Urinary bladder (tissue), 4 donors: ENCODE results near the gene CERK. TPM values are rescaled to one million over a fixed set of nuclear protein-coding genes. Genes with fewer than 3 reads are reported as not detected.

Source experiments
- DNase-seq: peaks from one replicate; pipeline ENCODE4 v3.0.0-alpha.2; 2015; ENCODE audit errors: extremely low spot score
- H3K27ac ChIP-seq: one replicate; pipeline ENCODE4 v1.5.1; 2013; ENCODE audit warnings: low read depth, mild to moderate bottlenecking, moderate library complexity
- H3K36me3 ChIP-seq: one replicate; pipeline ENCODE4 v1.6.1; 2013; ENCODE audit warnings: mild to moderate bottlenecking, moderate library complexity; ENCODE audit not compliant: insufficient read depth
- H3K4me1 ChIP-seq: one replicate; pipeline ENCODE4 v1.6.1; 2013; ENCODE audit warnings: mild to moderate bottlenecking, moderate library complexity; ENCODE audit not compliant: insufficient read depth
- H3K4me3 ChIP-seq: one replicate; pipeline ENCODE4 v1.5.1; 2013; ENCODE audit warnings: low read depth, low read length
- WGBS: extraction: QIAGEN DNeasy Blood & Tissue Kit; methylation state at CpG from one replicate; pipeline ENCODE4 v1.1.7; 2013; 5-methylcytosine and 5-hydroxymethylcytosine counted together
- polyA plus RNA-seq: library from polyadenylated mRNA; stranded (reverse); fragments of 200-250 nt; gene quantifications from one replicate; pipeline ENCODE4 v1.2.3, GENCODE V29; 2013
- total RNA-seq: library from RNA; depleted of rRNA; stranded (reverse); fragments of >200 nt; gene quantifications from one replicate; pipeline ENCODE4 v1.2.3, GENCODE V29; 2014
- donor health status: healthy with polysubstance abuse.
- donor health status: healthy.

The CERK gene
- total and polyA plus RNA-seq, 2 donors: 22.3 to 25.4 TPM

DNA sequence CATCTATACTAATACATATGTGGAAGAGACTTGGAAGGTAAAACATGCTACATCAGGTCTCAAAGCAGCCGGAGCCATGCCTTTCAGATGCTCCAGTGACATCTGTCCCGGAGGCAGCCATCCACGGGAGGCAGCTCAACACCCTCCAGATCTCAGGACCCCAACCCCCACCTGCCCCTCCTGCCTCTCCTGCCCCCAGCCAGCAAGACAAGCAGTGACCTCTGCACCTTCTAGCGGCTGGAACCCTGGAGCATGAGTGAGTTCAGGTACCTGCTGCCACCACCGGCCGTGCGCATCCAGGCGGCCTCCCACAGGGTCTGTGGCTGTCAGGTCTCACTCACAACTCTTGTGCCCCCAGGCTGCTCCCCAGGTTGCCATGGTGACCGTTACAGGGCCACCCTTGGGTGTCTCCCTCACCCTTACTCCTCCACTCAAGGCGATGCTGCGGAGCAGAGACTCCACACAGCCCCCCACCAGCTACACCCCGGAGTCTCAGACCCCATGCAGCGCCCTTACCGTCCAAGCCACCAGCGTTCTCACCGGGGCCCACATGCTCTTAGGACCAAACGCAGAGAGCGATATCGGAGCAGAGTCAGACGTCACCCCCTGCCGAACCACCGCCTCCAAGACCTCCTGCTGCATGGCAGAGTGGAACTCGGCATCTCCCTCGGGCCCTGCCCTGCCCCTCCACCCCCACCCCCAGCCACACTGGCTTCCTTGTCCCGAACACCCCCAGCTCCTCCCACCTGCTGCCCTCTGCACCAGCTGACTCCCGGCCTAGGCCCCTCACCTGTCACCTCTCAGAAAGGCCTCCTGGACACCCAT lies 34.7 kb downstream of the CERK start:
- Histone ChIP-seq H3K27ac (no peak overlapping the region), H3K36me3 (no peaks in the 10 kb centered on the region), H3K4me3 (no peak overlapping the region), H3K4me1 (no peaks in the 10 kb centered on the region)
- WGBS: 95% methylated on average over 26 of the region's 26 CpGs
- DNase-seq: no peak

DNA sequence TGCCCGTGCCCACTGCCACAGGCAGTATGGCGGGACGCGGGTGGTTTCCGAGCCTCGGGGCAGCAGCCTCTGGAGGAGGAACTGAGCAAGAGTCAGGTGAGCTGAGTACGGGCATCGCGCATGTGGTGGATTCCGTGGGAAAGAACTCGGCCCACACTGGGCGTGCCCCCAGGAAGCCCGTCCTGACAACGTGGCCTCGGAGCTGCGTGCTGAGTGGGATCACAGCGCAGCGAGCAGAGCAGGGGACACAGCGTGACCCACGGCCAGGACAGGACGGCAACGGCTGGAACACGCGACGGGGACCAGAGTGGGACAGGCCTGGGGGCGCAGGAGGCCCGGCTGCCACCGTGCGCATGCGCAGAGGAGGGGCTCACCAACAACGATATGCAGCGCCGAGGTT lies 36.8 kb downstream of the CERK start:
- 93% methylated on average over 33 of the region's 33 CpGs for WGBS
- no peaks in the 10 kb centered on the region for H3K36me3 ChIP-seq
- no peak overlapping the region for H3K4me3 ChIP-seq

DNA sequence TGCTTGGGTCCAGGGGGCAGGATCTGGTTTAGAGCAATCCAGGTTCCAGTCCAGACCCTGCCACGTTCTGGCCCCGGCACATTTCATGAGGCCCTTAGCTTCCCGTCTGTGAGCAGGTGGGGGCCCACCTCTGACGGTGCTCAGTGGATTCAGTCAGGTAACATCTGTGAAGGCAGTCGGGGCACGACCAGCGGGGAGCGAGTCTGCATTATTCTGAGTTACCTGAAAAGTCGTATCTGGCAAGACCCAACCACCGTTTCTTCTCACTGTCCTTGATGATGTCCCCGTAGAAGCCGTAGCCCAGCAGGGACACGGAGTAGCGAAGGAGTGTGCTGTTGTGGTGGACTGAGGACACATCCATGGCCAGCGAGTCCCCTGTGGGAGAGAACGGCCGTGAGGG lies 39.0 kb downstream of the CERK start:
- DNase-seq: no peak
- no peaks in the 10 kb centered on the region for H3K4me1 ChIP-seq
- H3K27ac ChIP-seq: no peak overlapping the region
- WGBS: 93% methylated on average over 17 of the region's 17 CpGs
- H3K4me3 ChIP-seq: no peak overlapping the region
- no peaks in the 10 kb centered on the region for H3K36me3 ChIP-seq

More for the DNA sequence above, 36.8 kb downstream of the CERK start:
- Histone ChIP-seq H3K27ac (no peak overlapping the region), H3K4me1 (no peaks in the 10 kb centered on the region)
- no peak for DNase-seq

DNA sequence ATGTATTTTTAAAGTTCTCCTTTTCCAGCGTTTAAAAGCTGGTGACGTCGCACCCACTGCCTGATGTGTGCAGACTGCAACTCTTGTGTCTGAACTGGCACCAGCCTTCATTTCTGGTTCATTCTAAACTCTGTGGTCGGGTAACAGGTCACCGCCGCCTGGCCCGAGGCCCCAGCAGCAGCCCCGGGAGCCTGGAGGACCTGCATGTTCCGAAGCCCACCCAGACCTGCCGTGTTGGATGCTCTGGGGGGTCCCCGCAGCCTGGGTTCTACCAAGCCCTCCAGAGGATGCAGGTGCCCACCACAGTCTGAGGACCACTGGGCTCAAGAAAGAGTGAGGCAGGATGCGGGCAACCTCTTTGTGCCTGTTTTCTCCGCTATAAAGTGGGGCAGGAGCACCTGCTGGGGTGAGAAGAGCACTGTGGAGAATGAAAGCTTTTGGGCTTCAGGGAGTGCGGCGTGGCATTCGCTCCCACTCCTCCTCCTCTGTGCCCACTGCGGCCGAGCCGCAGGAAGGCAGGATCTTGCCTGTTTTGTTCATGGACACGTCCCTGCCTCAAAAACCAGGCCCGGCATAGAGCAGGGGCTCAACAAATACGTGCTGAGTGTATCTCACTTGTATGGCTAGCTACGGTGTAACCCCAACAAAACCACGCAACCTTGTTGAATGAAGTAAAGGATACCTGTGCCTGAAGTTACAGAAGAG lies 40.1 kb downstream of the CERK start:
- DNase-seq: no peak
- H3K4me3 ChIP-seq: no peak overlapping the region
- H3K4me1 ChIP-seq: no peaks in the 10 kb centered on the region
- H3K36me3 ChIP-seq: no peaks in the 10 kb centered on the region
- WGBS: 92% methylated on average over 24 of the region's 24 CpGs
- no peak overlapping the region for H3K27ac ChIP-seq

DNA sequence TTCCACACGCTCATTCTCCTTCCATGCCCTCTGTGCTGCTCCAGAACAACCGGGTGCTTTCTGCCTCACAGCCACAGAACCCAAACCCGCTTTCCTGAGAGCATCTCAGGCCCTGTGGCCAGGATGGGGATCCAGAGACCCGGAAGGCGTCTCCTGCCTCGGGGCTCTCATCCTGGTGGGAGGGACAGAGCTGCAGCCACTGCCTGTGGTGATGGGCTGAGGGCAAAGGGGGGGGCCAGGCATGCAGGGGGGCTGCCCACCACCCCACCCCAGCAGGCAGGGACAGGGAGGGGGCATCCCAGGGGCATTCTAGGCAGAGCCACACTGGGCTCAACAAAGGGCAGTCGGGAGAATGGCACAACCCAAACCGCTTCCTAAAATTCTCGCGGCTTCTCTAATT lies 41.4 kb downstream of the CERK start:
- H3K36me3 ChIP-seq: no peaks in the 10 kb centered on the region

DNA sequence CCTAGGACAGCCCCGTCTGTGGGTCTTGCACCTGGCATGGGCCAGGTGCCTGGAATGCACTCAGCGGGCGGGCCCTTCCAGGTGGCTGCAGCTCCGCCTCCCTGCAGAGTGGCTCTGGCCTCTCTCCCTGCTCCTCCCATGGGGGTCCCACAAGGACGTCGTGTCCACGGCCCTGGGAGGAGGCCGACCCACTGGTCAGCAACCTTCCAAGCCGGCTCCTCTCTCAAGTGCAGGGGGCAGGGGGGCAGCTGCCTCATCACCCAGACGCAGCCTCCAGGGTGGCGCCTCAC lies 41.9 kb downstream of the CERK start:
- H3K36me3 ChIP-seq: no peaks in the 10 kb centered on the region
- H3K4me1 ChIP-seq: no peaks in the 10 kb centered on the region
- DNase-seq: no peak
- 81% methylated on average over 11 of the region's 11 CpGs for WGBS
- no peak overlapping the region for H3K27ac ChIP-seq
- H3K4me3 ChIP-seq: no peak overlapping the region

More for the DNA sequence above, 41.4 kb downstream of the CERK start:
- H3K4me1 ChIP-seq: no peaks in the 10 kb centered on the region
- DNase-seq: no peak
- no peak overlapping the region for H3K4me3 ChIP-seq
- 90% methylated on average over 10 of the region's 10 CpGs for WGBS
- no peak overlapping the region for H3K27ac ChIP-seq

DNA sequence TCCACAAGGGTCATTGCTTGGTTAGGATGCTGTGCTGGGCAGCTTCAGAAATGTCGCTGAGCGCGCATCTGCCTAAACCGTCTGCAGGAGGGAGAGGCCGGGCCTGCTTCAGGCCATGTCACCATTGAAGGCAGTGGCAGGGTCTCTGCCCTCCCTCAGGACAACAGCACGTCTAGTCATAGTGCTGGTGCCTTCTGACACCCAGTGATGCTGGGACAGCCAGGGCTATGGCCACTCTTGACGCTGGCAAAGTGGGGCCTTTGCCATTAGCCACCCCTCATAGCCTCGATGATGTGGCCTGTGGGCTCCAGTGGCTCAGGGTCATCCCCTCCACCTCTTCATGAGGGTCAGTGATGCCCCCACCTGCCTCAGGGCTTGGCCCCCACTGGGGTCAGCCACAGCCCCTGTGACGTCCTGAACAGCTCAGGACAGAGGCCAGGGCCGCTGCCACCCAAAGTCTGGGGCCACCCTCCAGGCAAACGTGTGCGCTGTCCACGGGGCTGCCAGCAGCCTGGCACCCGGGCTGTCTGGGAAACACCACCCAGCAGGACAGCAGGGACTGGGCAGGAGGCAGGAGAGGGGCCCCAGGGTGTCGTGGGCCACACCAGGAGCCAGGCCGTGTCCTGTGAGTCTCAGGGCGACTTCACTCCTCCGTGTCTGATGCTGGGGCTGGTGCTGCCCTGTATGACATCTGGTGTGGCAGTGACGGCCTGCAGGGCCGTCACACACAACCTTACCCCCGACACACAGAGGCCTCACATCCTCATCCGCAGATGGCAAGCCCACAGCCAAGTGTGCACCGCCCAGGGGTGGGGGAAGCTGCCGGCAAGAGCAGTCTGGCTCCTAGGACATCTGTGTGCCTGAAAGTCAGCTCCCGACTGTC lies 42.5 kb downstream of the CERK start:
- DNase-seq: no peak
- H3K4me3 ChIP-seq: no peak overlapping the region
- WGBS: 84% methylated on average over 25 of the region's 25 CpGs
- no peaks in the 10 kb centered on the region for H3K36me3 ChIP-seq
- no peak overlapping the region for H3K27ac ChIP-seq
- H3K4me1 ChIP-seq: no peaks in the 10 kb centered on the region

DNA sequence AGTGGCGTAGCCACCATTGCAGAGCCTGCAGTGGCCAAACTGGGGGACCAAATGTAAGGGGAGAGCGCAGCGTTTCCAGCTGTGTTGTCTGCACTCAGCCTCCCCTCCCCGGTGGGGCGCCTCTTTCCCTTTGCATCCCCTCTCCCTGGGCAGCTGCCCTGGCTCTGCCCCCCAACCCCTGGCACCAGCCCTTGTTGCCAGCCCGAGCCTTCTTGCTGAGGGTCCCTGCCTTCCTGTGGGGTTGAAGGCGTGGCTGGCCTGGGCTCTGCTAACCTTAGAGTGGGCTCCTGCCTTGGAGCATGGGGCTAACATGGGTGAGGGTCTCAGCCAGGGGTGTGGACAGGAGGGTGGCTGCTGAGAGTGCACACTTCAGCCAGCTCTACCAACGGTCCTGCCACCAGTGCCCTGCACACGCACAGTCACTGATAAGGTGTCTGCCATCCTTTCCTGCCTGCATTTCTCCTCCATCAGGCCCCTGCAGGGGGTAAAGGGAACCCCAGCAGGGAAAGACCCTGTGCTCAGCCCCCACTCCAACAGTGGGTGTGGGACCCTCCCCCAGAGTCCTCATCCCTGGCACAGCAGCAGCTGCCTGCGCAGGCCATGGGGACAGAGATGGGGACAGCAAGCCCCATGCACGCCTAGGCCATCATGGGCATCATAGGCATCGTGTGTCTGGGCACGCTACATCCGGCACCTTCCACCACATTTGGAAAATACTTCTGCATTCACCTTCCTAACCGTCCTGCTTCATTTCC lies 43.5 kb downstream of the CERK start:
- no peak overlapping the region for H3K27ac ChIP-seq
- WGBS: 94% methylated on average over 15 of the region's 15 CpGs
- H3K36me3 ChIP-seq: peaks cover 2% of the 10 kb centered on the region
- H3K4me1 ChIP-seq: no peaks in the 10 kb centered on the region
- DNase-seq: no peak
- H3K4me3 ChIP-seq: no peak overlapping the region

DNA sequence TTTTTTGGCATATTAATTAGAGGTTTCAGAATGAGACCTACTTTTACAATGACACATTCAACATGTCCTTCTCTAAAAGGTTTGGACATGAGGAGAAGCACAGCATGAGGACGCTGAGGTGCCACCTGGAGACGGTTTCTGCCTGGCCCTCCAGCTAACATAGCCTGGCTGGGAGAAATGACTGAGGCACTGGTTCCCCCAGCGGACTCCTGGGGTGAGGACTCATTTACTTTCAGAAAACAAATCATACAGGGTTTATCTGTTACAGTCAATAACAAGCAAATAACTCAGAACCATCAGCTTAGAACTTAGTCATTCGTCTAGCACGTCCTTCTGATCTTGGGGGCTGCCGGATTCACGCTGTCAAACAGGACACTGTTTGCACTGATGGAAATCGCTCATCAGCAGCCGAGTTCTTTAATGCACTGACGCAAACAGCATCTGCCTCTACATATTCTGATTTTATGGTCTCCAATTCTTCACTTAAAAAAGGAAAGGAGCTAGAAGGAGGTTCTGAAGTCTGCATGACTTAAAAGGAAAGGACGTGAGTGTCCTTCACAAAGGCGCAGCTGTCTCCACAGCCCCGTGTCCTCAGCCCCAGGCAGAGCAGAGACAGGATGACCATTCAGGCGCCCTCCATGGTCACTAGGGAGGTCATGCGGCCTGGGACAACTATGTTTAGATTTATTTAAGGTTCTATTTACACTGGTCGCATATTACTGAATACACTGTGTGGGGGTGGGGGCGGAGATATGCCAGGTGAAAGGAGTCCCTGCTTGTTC lies 44.2 kb downstream of the CERK start:
- no peak for DNase-seq
- H3K4me3 ChIP-seq: no peak overlapping the region
- H3K36me3 ChIP-seq: peaks cover 2% of the 10 kb centered on the region
- no peaks in the 10 kb centered on the region for H3K4me1 ChIP-seq
- no peak overlapping the region for H3K27ac ChIP-seq
- WGBS: 80% methylated on average over 17 of the region's 17 CpGs

DNA sequence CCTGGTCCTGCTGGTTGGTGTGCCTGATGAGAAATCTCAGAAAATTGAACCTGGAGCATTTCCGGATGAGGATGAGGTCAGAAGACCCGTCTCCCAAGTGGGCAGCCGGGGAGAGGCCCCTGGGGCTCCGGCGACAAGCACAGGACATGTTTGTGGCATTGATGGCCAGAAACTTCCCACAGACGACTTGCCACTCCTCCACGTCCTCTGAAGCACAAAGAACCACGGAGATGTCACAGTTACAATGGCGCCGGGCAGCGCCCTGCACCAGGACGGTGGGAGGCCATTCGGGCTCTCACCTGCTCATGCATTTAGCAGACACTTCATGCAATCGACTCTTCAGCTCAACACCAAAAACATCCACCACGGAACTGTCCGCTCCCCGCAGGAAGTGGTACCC lies 46.5 kb downstream of the CERK start:
- Histone ChIP-seq H3K4me1 (no peaks in the 10 kb centered on the region), H3K4me3 (no peak overlapping the region), H3K27ac (no peak overlapping the region), H3K36me3 (peaks cover 2% of the 10 kb centered on the region)
- DNase-seq: no peak
- 95% methylated on average over 17 of the region's 17 CpGs for WGBS

DNA sequence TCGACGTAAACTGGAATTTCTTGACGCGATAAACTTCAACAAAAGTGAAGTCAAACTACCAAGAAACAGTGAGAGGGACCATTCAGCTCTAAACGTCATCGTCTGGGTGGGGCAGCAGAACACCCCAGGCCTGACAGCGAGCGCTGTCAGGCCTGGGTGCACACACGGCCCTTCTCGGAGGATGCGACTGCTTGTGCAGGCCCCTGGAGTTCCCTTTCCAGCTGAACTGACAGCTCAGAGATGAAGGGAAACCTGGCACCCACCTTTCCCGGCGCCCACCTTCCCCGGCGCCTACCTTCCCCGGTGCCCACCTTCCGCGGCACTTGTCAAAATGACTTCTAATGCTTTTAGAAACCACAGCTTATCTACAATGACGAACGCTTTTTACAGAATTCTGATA lies 47.9 kb downstream of the CERK start:
- H3K4me1 ChIP-seq: no peaks in the 10 kb centered on the region
- no peak overlapping the region for H3K4me3 ChIP-seq
- 92% methylated on average over 20 of the region's 20 CpGs for WGBS
- peaks cover 4% of the 10 kb centered on the region for H3K36me3 ChIP-seq
- DNase-seq: no peak
- no peak overlapping the region for H3K27ac ChIP-seq

DNA sequence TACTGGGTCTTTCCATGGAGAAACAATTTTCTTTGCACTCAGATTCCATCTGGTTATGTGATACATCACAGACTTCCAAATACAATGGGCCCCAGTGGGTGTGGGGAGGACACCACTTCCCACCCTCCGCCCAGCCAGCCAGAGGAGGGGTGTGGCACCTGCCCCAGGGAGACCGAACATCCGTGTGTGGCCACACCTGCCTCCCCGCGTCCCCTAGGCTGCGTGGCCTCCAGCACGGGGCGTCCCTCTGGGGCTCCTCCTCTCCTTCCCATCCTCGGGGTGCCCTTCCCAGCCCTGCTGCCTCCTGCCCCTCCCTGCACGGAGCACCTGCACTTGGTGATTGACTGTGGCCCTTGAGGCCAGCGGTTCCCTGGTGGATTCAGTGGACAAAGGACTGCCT lies 49.1 kb downstream of the CERK start:
- no peak overlapping the region for H3K4me3 ChIP-seq
- H3K4me1 ChIP-seq: no peaks in the 10 kb centered on the region
- DNase-seq: no peak
- H3K36me3 ChIP-seq: peaks cover 4% of the 10 kb centered on the region
- H3K27ac ChIP-seq: no peak overlapping the region
- 77% methylated on average over 11 of the region's 11 CpGs for WGBS
